Trophoblast cell (in vitro differentiated cells and primary cell): Measurements from ENCODE around the gene LELP1.
A peak's percentile ranks its signal among the peaks of the same experiment; 100 is the strongest.

Source experiments
- DNase-seq, 2 donors: peaks; one replicate each; pipeline ENCODE4 v3.0.0-alpha.2; 2016
- H2AFZ ChIP-seq: 2 replicates; pipeline ENCODE4 v1.6.1; 2013; ENCODE audit warnings: low read length, moderate library complexity, mild to moderate bottlenecking; ENCODE audit not compliant: insufficient read depth, poor library complexity
- H2AK5ac ChIP-seq: 2 replicates; pipeline ENCODE4 v1.6.1; 2013; ENCODE audit warnings: mild to moderate bottlenecking, low read length
- H2BK120ac ChIP-seq: 2 replicates; pipeline ENCODE4 v1.6.1; 2013; ENCODE audit warnings: low read length, mild to moderate bottlenecking, moderate library complexity; ENCODE audit not compliant: insufficient read depth, poor library complexity
- H2BK12ac ChIP-seq: 2 replicates; pipeline ENCODE4 v1.6.1; 2013; ENCODE audit warnings: mild to moderate bottlenecking, low read length, moderate library complexity
- H2BK5ac ChIP-seq: 2 replicates; pipeline ENCODE4 v1.6.1; 2013; ENCODE audit warnings: low read length, low read depth, moderate library complexity, mild to moderate bottlenecking; ENCODE audit not compliant: poor library complexity
- H3K14ac ChIP-seq: 2 replicates; pipeline ENCODE4 v1.6.1; 2013; ENCODE audit warnings: mild to moderate bottlenecking, low read length
- H3K18ac ChIP-seq: 2 replicates; pipeline ENCODE4 v1.6.1; 2013; ENCODE audit warnings: mild to moderate bottlenecking, low read length
- H3K23ac ChIP-seq: 2 replicates; pipeline ENCODE4 v1.6.1; 2013; ENCODE audit warnings: low read length
- H3K27ac ChIP-seq: 2 replicates; pipeline ENCODE4 v1.5.1; 2013; ENCODE audit warnings: low read depth, mild to moderate bottlenecking, inconsistent platforms, low read length, moderate library complexity
- H3K27me3 ChIP-seq: 2 replicates; pipeline ENCODE4 v1.6.1; 2013; ENCODE audit warnings: inconsistent platforms, mild to moderate bottlenecking, low read length, moderate library complexity; ENCODE audit not compliant: insufficient read depth
- H3K36me3 ChIP-seq, 2 experiments: 1 replicate in 1 of 2; 2 replicates in 1 of 2; pipeline ENCODE4 v1.6.1; 2013; ENCODE audit warnings: low read length in 2 of 2, mild to moderate bottlenecking in 2 of 2, moderate library complexity in 1 of 2; ENCODE audit not compliant: insufficient read depth in 2 of 2, control insufficient read depth in 1 of 2
- H3K4ac ChIP-seq: 2 replicates; pipeline ENCODE4 v1.6.1; 2013; ENCODE audit warnings: low read depth, mild to moderate bottlenecking, low read length, moderate library complexity
- H3K4me1 ChIP-seq, 2 experiments: 1 replicate in 1 of 2; 2 replicates in 1 of 2; pipeline ENCODE4 v1.6.1; 2013; ENCODE audit warnings: low read length in 2 of 2, mild to moderate bottlenecking in 2 of 2, moderate library complexity in 1 of 2; ENCODE audit not compliant: insufficient read depth in 2 of 2, control insufficient read depth in 1 of 2
- H3K4me2 ChIP-seq: 2 replicates; pipeline ENCODE4 v1.6.1; 2013; ENCODE audit warnings: inconsistent platforms, mild to moderate bottlenecking, low read length, moderate library complexity
- H3K4me3 ChIP-seq: 2 replicates; pipeline ENCODE4 v1.5.1; 2013; ENCODE audit warnings: mild to moderate bottlenecking, low read depth, low read length, inconsistent platforms
- H3K79me1 ChIP-seq: one replicate; pipeline ENCODE4 v1.6.1; 2013; ENCODE audit warnings: low read length
- H3K79me2 ChIP-seq: 2 replicates; pipeline ENCODE4 v1.6.1; 2013; ENCODE audit warnings: low read length, mild to moderate bottlenecking; ENCODE audit not compliant: control insufficient read depth, insufficient read depth, poor library complexity
- H3K9ac ChIP-seq: 2 replicates; pipeline ENCODE4 v1.6.1; 2013; ENCODE audit warnings: mild to moderate bottlenecking, low read length
- H3K9me3 ChIP-seq: 2 replicates; pipeline ENCODE4 v1.6.1; 2013; ENCODE audit warnings: low read depth, mild to moderate bottlenecking, control low read depth, inconsistent platforms, low read length; ENCODE audit not compliant: insufficient read depth
- H4K12ac ChIP-seq: 2 replicates; pipeline ENCODE4 v1.6.1; 2013; ENCODE audit warnings: low read depth, mild to moderate bottlenecking, low read length, moderate library complexity
- H4K8ac ChIP-seq: 2 replicates; pipeline ENCODE4 v1.6.1; 2013; ENCODE audit warnings: low read depth, mild to moderate bottlenecking, low read length, moderate library complexity
- H4K91ac ChIP-seq: one replicate; pipeline ENCODE4 v1.6.1; 2013; ENCODE audit warnings: low read depth, mild to moderate bottlenecking, low read length, moderate library complexity
- WGBS: extraction: QIAGEN DNeasy Blood & Tissue Kit; methylation state at CpG from one replicate; pipeline ENCODE4 v1.1.7; 2013; ENCODE audit warnings: missing lambda C conversion rate; ENCODE audit not compliant: insufficient read length, insufficient coverage; ENCODE audit errors: extremely low coverage; 5-methylcytosine and 5-hydroxymethylcytosine counted together

The LELP1 gene

GRCh38 chr1:153192697-153193096 lies 10.5 kb upstream of the LELP1 start:
- Histone ChIP-seq H2BK5ac (no peak overlapping the region), H4K8ac (no peak overlapping the region), H3K23ac (no peak overlapping the region), H3K14ac (no peak overlapping the region), H4K12ac (no peak overlapping the region), H4K91ac (no peak overlapping the region), H3K79me2 (no peaks in the 10 kb centered on the region), H3K4ac (no peak overlapping the region), H3K79me1 (no peaks in the 10 kb centered on the region), H3K9me3 (peaks cover 2% of the 10 kb centered on the region), H3K9ac (no peak overlapping the region), H2BK12ac (no peak overlapping the region), H3K18ac (no peak overlapping the region), H2AFZ (no peak overlapping the region), H2AK5ac (no peak overlapping the region), H3K27ac (no peak overlapping the region), H3K4me2 (no peak overlapping the region), H2BK120ac (no peak overlapping the region), H3K4me3 (no peak overlapping the region), H3K4me1 (no peaks in the 10 kb centered on the region), H3K36me3 (no peaks in the 10 kb centered on the region), H3K27me3 (no peaks in the 10 kb centered on the region)
- peak; percentile 34 to 57 for DNase-seq
- no CpG with 5 or more reads among the region's 3 CpGs for WGBS

GRCh38 chr1:153194331-153195050 lies 8.7 kb upstream of the LELP1 start:
- H2BK5ac ChIP-seq = no peak overlapping the region
- H3K23ac ChIP-seq = no peak overlapping the region
- H4K8ac ChIP-seq = no peak overlapping the region
- no peak overlapping the region for H4K12ac ChIP-seq
- peaks cover 2% of the 10 kb centered on the region for H3K9me3 ChIP-seq
- no peak overlapping the region for H2BK120ac ChIP-seq
- H2AFZ ChIP-seq = no peak overlapping the region
- no peak overlapping the region for H4K91ac ChIP-seq
- H3K14ac ChIP-seq = no peak overlapping the region
- H3K4me2 ChIP-seq = no peak overlapping the region
- no peaks in the 10 kb centered on the region for H3K4me1 ChIP-seq
- no peak overlapping the region for H3K4me3 ChIP-seq
- no peak overlapping the region for H2AK5ac ChIP-seq
- H2BK12ac ChIP-seq = no peak overlapping the region
- no peaks in the 10 kb centered on the region for H3K27me3 ChIP-seq
- H3K27ac ChIP-seq = no peak overlapping the region
- H3K9ac ChIP-seq = no peak overlapping the region
- H3K4ac ChIP-seq = no peak overlapping the region
- DNase-seq = no peak
- H3K79me1 ChIP-seq = no peaks in the 10 kb centered on the region
- H3K36me3 ChIP-seq = no peaks in the 10 kb centered on the region
- no peak overlapping the region for H3K18ac ChIP-seq
- no CpG with 5 or more reads among the region's 3 CpGs for WGBS
- H3K79me2 ChIP-seq = no peaks in the 10 kb centered on the region

- no peak overlapping the region for H4K8ac ChIP-seq
- H2BK5ac ChIP-seq = no peak overlapping the region
- H2BK12ac ChIP-seq = no peak overlapping the region
- H3K79me2 ChIP-seq = no peaks in the 10 kb centered on the region
- H2BK120ac ChIP-seq = no peak overlapping the region
- no peak overlapping the region for H3K4me2 ChIP-seq
- H3K14ac ChIP-seq = no peak overlapping the region
- H3K4me1 ChIP-seq = no peaks in the 10 kb centered on the region
- H3K36me3 ChIP-seq = no peaks in the 10 kb centered on the region
- DNase-seq = no peak
- no peak overlapping the region for H3K4me3 ChIP-seq
- H3K9me3 ChIP-seq = peaks cover 2% of the 10 kb centered on the region
- no peaks in the 10 kb centered on the region for H3K79me1 ChIP-seq
- no CpG with 5 or more reads among the region's 4 CpGs for WGBS
- H3K18ac ChIP-seq = no peak overlapping the region
- H2AFZ ChIP-seq = no peak overlapping the region
- H3K4ac ChIP-seq = no peak overlapping the region
- no peak overlapping the region for H3K9ac ChIP-seq
- no peak overlapping the region for H3K23ac ChIP-seq
- H4K91ac ChIP-seq = no peak overlapping the region
- no peak overlapping the region for H2AK5ac ChIP-seq
- no peak overlapping the region for H3K27ac ChIP-seq
- H3K27me3 ChIP-seq = no peaks in the 10 kb centered on the region
- no peak overlapping the region for H4K12ac ChIP-seq
These were observed 8.0 kb upstream of the LELP1 start for GRCh38 chr1:153195216-153195615.

- H2BK120ac ChIP-seq = no peak overlapping the region
- no peaks in the 10 kb centered on the region for H3K36me3 ChIP-seq
- no peak overlapping the region for H2AFZ ChIP-seq
- no peak overlapping the region for H2BK5ac ChIP-seq
- no peaks in the 10 kb centered on the region for H3K79me2 ChIP-seq
- H3K4ac ChIP-seq = no peak overlapping the region
- H3K4me1 ChIP-seq = no peaks in the 10 kb centered on the region
- no peaks in the 10 kb centered on the region for H3K27me3 ChIP-seq
- no peak overlapping the region for H2AK5ac ChIP-seq
- H3K27ac ChIP-seq = no peak overlapping the region
- H3K23ac ChIP-seq = no peak overlapping the region
- H3K18ac ChIP-seq = no peak overlapping the region
- H3K14ac ChIP-seq = no peak overlapping the region
- H3K4me3 ChIP-seq = no peak overlapping the region
- no peak overlapping the region for H3K4me2 ChIP-seq
- no peak overlapping the region for H4K12ac ChIP-seq
- H2BK12ac ChIP-seq = no peak overlapping the region
- H3K9me3 ChIP-seq = peaks cover under 1% of the 10 kb centered on the region
- no peak for DNase-seq
- WGBS = no CpG with 5 or more reads among the region's 4 CpGs
- no peak overlapping the region for H4K8ac ChIP-seq
- no peak overlapping the region for H4K91ac ChIP-seq
- H3K79me1 ChIP-seq = no peaks in the 10 kb centered on the region
- no peak overlapping the region for H3K9ac ChIP-seq
These were observed 1.2 kb upstream of the LELP1 start for GRCh38 chr1:153202006-153202405.
